Measurements from ENCODE around the gene FBXW7.

FBXW7 gene

DNA sequence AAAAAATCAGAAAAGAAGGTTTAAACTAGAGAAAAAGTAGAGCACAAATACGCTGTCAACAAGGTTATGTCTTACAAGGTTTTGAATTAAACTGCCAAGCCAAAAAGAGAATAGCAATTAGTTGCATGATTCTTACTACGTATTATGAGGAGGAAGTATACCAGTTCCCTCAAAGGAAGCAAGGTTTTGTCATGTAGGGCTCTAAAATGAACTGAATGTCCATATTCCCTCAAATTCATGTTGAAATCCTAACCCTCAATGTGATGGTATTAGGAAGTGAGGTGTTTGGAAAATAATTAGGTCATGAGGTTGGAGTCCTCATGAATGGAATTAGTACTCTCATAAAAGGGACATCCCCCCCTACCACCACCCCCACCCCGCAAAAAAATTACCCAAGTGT, 201.0 kb downstream of the FBXW7 start:
- Histone ChIP-seq H3K4me1 (ENCODE audit: control insufficient read depth, insufficient read depth, low read length) (no peaks in the 10 kb centered on the region), H3K4me3 (ENCODE audit: low read depth, low read length) (no peak overlapping the region), H3K9me3 (ENCODE audit: control insufficient read depth, insufficient read depth, low read length) (no peaks in the 10 kb centered on the region), H3K9ac (ENCODE audit: low read depth, low read length) (no peak overlapping the region), H3K36me3 (ENCODE audit: control insufficient read depth, insufficient read depth, low read length) (no peaks in the 10 kb centered on the region), H3K27me3 (ENCODE audit: control insufficient read depth, insufficient read depth, low read length) (no peaks in the 10 kb centered on the region)

DNA sequence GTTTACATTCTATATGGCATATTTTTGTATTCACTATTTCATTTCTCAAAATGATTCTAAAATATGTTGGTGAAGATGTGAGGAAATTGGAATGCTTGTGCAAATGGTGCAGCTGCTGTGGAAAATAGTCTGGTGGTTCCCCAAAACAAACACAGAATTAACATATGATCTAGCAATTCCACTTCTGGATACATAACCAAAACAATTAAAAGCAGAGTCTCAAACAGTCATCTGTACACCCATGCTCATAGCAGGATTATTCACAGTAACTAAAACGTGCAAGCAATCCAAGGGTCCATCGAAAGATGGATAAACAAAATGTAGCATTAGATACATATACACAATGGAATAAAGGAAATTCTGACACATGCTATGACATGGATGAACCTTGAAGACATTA, 204.8 kb downstream of the FBXW7 start:
- Histone ChIP-seq H3K4me3 (ENCODE audit: low read depth, low read length) (no peak overlapping the region), H3K4me1 (ENCODE audit: control insufficient read depth, insufficient read depth, low read length) (no peaks in the 10 kb centered on the region), H3K27me3 (ENCODE audit: control insufficient read depth, insufficient read depth, low read length) (no peaks in the 10 kb centered on the region), H3K9ac (ENCODE audit: low read depth, low read length) (no peak overlapping the region), H3K9me3 (ENCODE audit: control insufficient read depth, insufficient read depth, low read length) (no peaks in the 10 kb centered on the region), H3K36me3 (ENCODE audit: control insufficient read depth, insufficient read depth, low read length) (no peaks in the 10 kb centered on the region)

- Histone ChIP-seq H3K4me1 (ENCODE audit: control insufficient read depth, insufficient read depth, low read length) (no peaks in the 10 kb centered on the region), H3K4me3 (ENCODE audit: low read depth, low read length) (no peak overlapping the region), H3K9ac (ENCODE audit: low read depth, low read length) (no peak overlapping the region), H3K27me3 (ENCODE audit: control insufficient read depth, insufficient read depth, low read length) (no peaks in the 10 kb centered on the region), H3K9me3 (ENCODE audit: control insufficient read depth, insufficient read depth, low read length) (no peaks in the 10 kb centered on the region), H3K36me3 (ENCODE audit: control insufficient read depth, insufficient read depth, low read length) (no peaks in the 10 kb centered on the region)
These were observed 207.3 kb downstream of the FBXW7 start for GRCh38 chr4:152328582-152328981.

- Histone ChIP-seq H3K27me3 (ENCODE audit: control insufficient read depth, insufficient read depth, low read length) (no peaks in the 10 kb centered on the region), H3K4me1 (ENCODE audit: control insufficient read depth, insufficient read depth, low read length) (no peaks in the 10 kb centered on the region), H3K9ac (ENCODE audit: low read depth, low read length) (no peak overlapping the region), H3K36me3 (ENCODE audit: control insufficient read depth, insufficient read depth, low read length) (peaks cover under 1% of the 10 kb centered on the region), H3K4me3 (ENCODE audit: low read depth, low read length) (no peak overlapping the region), H3K9me3 (ENCODE audit: control insufficient read depth, insufficient read depth, low read length) (no peaks in the 10 kb centered on the region)
These were observed 208.1 kb downstream of the FBXW7 start for GRCh38 chr4:152327606-152328453.

GRCh38 chr4:152325831-152326230, 210.1 kb downstream of the FBXW7 start:
- Histone ChIP-seq H3K27me3 (ENCODE audit: control insufficient read depth, insufficient read depth, low read length) (no peaks in the 10 kb centered on the region), H3K4me1 (ENCODE audit: control insufficient read depth, insufficient read depth, low read length) (no peaks in the 10 kb centered on the region), H3K4me3 (ENCODE audit: low read depth, low read length) (no peak overlapping the region), H3K9me3 (ENCODE audit: control insufficient read depth, insufficient read depth, low read length) (no peaks in the 10 kb centered on the region), H3K9ac (ENCODE audit: low read depth, low read length) (no peak overlapping the region), H3K36me3 (ENCODE audit: control insufficient read depth, insufficient read depth, low read length) (peaks cover 3% of the 10 kb centered on the region)

- no peak overlapping the region for H3K4me3 ChIP-seq (ENCODE audit: low read depth, low read length)
- H3K4me1 ChIP-seq (ENCODE audit: control insufficient read depth, insufficient read depth, low read length) = no peaks in the 10 kb centered on the region
- peaks cover 3% of the 10 kb centered on the region for H3K36me3 ChIP-seq (ENCODE audit: control insufficient read depth, insufficient read depth, low read length)
- H3K9ac ChIP-seq (ENCODE audit: low read depth, low read length) = no peak overlapping the region
- no peaks in the 10 kb centered on the region for H3K9me3 ChIP-seq (ENCODE audit: control insufficient read depth, insufficient read depth, low read length)
- no peaks in the 10 kb centered on the region for H3K27me3 ChIP-seq (ENCODE audit: control insufficient read depth, insufficient read depth, low read length)
These were observed 212.7 kb downstream of the FBXW7 start for GRCh38 chr4:152323221-152323620.

DNA sequence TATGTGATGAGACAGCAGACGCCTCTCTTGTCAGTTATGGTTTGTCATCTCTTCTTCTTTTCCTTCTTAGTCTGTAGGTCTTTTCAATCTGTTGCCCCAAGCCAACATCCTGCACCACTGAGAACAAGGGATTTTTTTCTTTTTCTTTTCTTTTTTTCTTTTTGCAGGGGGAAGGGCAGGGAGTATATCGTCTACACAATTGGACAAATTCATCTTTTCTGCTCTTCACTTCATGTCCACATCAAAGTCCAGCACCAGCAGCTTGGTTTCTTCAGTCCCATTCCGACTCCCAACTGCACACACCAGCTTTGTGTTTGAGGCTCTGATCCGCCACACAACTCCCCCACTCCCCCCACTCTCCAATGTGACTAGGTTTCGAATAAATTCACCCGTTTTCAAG, 213.2 kb downstream of the FBXW7 start:
- H3K27me3 ChIP-seq (ENCODE audit: control insufficient read depth, insufficient read depth, low read length) = no peaks in the 10 kb centered on the region
- H3K4me3 ChIP-seq (ENCODE audit: low read depth, low read length) = no peak overlapping the region
- no peaks in the 10 kb centered on the region for H3K9me3 ChIP-seq (ENCODE audit: control insufficient read depth, insufficient read depth, low read length)
- H3K4me1 ChIP-seq (ENCODE audit: control insufficient read depth, insufficient read depth, low read length) = no peaks in the 10 kb centered on the region
- peaks cover 3% of the 10 kb centered on the region for H3K36me3 ChIP-seq (ENCODE audit: control insufficient read depth, insufficient read depth, low read length)
- no peak overlapping the region for H3K9ac ChIP-seq (ENCODE audit: low read depth, low read length)

GRCh38 chr4:152321923-152322322, 214.0 kb downstream of the FBXW7 start:
- Histone ChIP-seq H3K9me3 (ENCODE audit: control insufficient read depth, insufficient read depth, low read length) (no peaks in the 10 kb centered on the region), H3K4me1 (ENCODE audit: control insufficient read depth, insufficient read depth, low read length) (no peaks in the 10 kb centered on the region), H3K36me3 (ENCODE audit: control insufficient read depth, insufficient read depth, low read length) (peaks cover 3% of the 10 kb centered on the region), H3K9ac (ENCODE audit: low read depth, low read length) (no peak overlapping the region), H3K27me3 (ENCODE audit: control insufficient read depth, insufficient read depth, low read length) (no peaks in the 10 kb centered on the region), H3K4me3 (ENCODE audit: low read depth, low read length) (no peak overlapping the region)

DNA sequence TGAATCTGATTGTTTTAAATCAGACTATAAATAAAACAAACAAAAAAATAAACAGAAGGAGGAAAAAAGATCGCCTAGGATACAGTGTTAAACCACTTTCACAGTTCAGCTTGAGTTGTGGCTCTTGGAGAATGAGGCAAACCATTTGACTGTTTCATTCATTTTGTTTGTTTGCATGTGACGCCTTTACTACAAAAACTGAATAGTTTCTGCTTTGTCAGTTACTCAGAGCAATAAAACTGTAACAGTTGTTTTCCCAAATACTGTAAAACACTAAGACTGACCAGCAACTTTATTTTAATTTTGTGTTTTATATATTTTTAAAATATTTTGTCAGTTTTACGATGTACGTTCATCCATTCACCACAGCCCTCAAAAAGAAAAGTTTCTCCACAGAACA, 214.5 kb downstream of the FBXW7 start:
- Histone ChIP-seq H3K9ac (ENCODE audit: low read depth, low read length) (no peak overlapping the region), H3K9me3 (ENCODE audit: control insufficient read depth, insufficient read depth, low read length) (no peaks in the 10 kb centered on the region), H3K4me1 (ENCODE audit: control insufficient read depth, insufficient read depth, low read length) (no peaks in the 10 kb centered on the region), H3K4me3 (ENCODE audit: low read depth, low read length) (no peak overlapping the region), H3K27me3 (ENCODE audit: control insufficient read depth, insufficient read depth, low read length) (no peaks in the 10 kb centered on the region), H3K36me3 (ENCODE audit: control insufficient read depth, insufficient read depth, low read length) (peaks cover 3% of the 10 kb centered on the region)

DNA sequence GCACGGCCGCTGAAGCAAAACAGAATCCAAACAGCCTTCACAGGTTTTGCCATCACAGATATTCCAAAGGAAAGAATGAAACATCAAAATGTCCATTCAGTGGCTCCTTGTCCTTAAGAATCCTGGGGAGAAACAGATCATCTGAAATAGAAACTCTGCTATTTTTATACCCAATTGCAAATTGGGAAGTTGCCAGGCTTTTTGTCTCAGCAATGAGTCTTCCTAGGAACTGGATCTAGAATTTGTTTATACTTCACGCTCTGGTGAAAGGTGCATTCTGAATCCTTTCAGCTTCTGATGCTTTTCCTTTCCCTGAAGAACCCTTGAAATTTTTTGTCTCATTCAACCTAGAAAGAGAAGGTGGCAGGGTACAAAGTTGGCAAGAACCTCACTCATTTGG, 218.9 kb downstream of the FBXW7 start:
- H3K36me3 ChIP-seq (ENCODE audit: control insufficient read depth, insufficient read depth, low read length) = no peaks in the 10 kb centered on the region
- H3K9me3 ChIP-seq (ENCODE audit: control insufficient read depth, insufficient read depth, low read length) = no peaks in the 10 kb centered on the region
- no peak overlapping the region for H3K9ac ChIP-seq (ENCODE audit: low read depth, low read length)
- no peaks in the 10 kb centered on the region for H3K4me1 ChIP-seq (ENCODE audit: control insufficient read depth, insufficient read depth, low read length)
- H3K4me3 ChIP-seq (ENCODE audit: low read depth, low read length) = no peak overlapping the region
- H3K27me3 ChIP-seq (ENCODE audit: control insufficient read depth, insufficient read depth, low read length) = no peaks in the 10 kb centered on the region

DNA sequence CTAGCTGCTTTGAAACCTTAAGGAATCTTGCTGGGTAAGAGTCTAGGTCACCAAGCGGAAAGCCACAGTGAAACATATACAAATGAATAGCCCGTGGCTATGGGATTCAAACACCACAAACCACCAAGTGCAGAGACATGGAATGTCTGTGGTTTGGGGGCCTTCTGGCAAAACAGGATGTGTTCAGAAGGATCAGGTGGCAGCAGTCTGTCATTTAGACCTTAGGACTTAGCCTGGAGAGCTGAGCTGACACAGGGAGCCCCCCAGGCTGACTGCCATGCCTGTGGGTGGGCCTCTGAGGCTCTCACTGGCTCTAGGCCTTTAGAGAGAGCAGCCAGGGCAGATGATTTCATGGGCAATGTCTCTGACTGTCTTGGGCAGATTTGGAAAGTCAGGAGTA, 225.6 kb downstream of the FBXW7 start:
- no peaks in the 10 kb centered on the region for H3K4me1 ChIP-seq (ENCODE audit: control insufficient read depth, insufficient read depth, low read length)
- no peak overlapping the region for H3K9ac ChIP-seq (ENCODE audit: low read depth, low read length)
- no peaks in the 10 kb centered on the region for H3K27me3 ChIP-seq (ENCODE audit: control insufficient read depth, insufficient read depth, low read length)
- no peak overlapping the region for H3K4me3 ChIP-seq (ENCODE audit: low read depth, low read length)
- no peaks in the 10 kb centered on the region for H3K9me3 ChIP-seq (ENCODE audit: control insufficient read depth, insufficient read depth, low read length)
- no peaks in the 10 kb centered on the region for H3K36me3 ChIP-seq (ENCODE audit: control insufficient read depth, insufficient read depth, low read length)

DNA sequence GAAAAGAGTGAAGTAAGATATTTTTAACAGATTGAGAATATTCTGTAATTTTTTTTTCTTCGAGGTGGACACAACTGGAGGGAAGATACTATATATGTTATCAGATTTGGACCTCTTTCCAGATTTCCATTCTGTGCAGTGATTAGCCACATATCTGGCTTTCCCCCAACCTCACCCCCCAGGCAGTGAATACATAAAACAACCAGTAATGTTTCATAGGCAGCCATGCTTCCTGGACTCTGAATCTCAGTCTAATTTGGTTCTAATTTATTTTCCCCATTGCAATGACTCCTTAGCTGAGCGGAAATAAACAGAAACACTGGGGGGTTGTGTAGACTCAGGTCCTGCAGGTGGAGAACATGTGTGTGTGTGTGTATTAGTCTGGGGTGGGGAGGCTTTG, 226.5 kb downstream of the FBXW7 start:
- no peak overlapping the region for H3K9ac ChIP-seq (ENCODE audit: low read depth, low read length)
- H3K4me3 ChIP-seq (ENCODE audit: low read depth, low read length) = no peak overlapping the region
- no peaks in the 10 kb centered on the region for H3K36me3 ChIP-seq (ENCODE audit: control insufficient read depth, insufficient read depth, low read length)
- no peaks in the 10 kb centered on the region for H3K27me3 ChIP-seq (ENCODE audit: control insufficient read depth, insufficient read depth, low read length)
- H3K4me1 ChIP-seq (ENCODE audit: control insufficient read depth, insufficient read depth, low read length) = no peaks in the 10 kb centered on the region
- no peaks in the 10 kb centered on the region for H3K9me3 ChIP-seq (ENCODE audit: control insufficient read depth, insufficient read depth, low read length)
